ENCODE data around the gene TNNT2.

The TNNT2 gene

GRCh38 chr1:201403359-201403758 lies 25.9 kb upstream of the TNNT2 start:
- Histone ChIP-seq H3K4me3 (replicated peaks; ENCODE audit: low read depth, low read length) (no peak overlapping the region), H3K27me3 (replicated peaks; ENCODE audit: control insufficient read depth, insufficient read depth, low read length) (no peaks in the 10 kb centered on the region), H3K36me3 (ENCODE audit: control insufficient read depth, insufficient read depth, low read length) (no peaks in the 10 kb centered on the region)
- no peak for DNase-seq (ENCODE audit: extremely low read depth, insufficient read length)
- TF ChIP-seq, protein P1, sequence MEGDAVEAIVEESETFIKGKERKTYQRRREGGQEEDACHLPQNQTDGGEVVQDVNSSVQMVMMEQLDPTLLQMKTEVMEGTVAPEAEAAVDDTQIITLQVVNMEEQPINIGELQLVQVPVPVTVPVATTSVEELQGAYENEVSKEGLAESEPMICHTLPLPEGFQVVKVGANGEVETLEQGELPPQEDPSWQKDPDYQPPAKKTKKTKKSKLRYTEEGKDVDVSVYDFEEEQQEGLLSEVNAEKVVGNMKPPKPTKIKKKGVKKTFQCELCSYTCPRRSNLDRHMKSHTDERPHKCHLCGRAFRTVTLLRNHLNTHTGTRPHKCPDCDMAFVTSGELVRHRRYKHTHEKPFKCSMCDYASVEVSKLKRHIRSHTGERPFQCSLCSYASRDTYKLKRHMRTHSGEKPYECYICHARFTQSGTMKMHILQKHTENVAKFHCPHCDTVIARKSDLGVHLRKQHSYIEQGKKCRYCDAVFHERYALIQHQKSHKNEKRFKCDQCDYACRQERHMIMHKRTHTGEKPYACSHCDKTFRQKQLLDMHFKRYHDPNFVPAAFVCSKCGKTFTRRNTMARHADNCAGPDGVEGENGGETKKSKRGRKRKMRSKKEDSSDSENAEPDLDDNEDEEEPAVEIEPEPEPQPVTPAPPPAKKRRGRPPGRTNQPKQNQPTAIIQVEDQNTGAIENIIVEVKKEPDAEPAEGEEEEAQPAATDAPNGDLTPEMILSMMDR (IDR thresholded peaks at IDR 0.05; ENCODE audit: insufficient read depth, low read length, poor library complexity, severe bottlenecking), result no peak

- Histone ChIP-seq H3K27me3 (replicated peaks; ENCODE audit: control insufficient read depth, insufficient read depth, low read length) (no peaks in the 10 kb centered on the region), H3K4me3 (replicated peaks; ENCODE audit: low read depth, low read length) (no peak overlapping the region), H3K36me3 (ENCODE audit: control insufficient read depth, insufficient read depth, low read length) (no peaks in the 10 kb centered on the region)
- TF ChIP-seq, protein P1 (IDR thresholded peaks at IDR 0.05; ENCODE audit: insufficient read depth, low read length, poor library complexity, severe bottlenecking), result no peak
- no peak for DNase-seq (ENCODE audit: extremely low read depth, insufficient read length)
Observed at GRCh38 chr1:201401700-201402099, 24.2 kb upstream of the TNNT2 start.

- no peaks in the 10 kb centered on the region for H3K27me3 ChIP-seq (replicated peaks; ENCODE audit: control insufficient read depth, insufficient read depth, low read length)
- TF ChIP-seq, protein P1 (IDR thresholded peaks at IDR 0.05; ENCODE audit: insufficient read depth, low read length, poor library complexity, severe bottlenecking), result no peak
Observed at GRCh38 chr1:201400852-201401230, 23.4 kb upstream of the TNNT2 start.

DNA sequence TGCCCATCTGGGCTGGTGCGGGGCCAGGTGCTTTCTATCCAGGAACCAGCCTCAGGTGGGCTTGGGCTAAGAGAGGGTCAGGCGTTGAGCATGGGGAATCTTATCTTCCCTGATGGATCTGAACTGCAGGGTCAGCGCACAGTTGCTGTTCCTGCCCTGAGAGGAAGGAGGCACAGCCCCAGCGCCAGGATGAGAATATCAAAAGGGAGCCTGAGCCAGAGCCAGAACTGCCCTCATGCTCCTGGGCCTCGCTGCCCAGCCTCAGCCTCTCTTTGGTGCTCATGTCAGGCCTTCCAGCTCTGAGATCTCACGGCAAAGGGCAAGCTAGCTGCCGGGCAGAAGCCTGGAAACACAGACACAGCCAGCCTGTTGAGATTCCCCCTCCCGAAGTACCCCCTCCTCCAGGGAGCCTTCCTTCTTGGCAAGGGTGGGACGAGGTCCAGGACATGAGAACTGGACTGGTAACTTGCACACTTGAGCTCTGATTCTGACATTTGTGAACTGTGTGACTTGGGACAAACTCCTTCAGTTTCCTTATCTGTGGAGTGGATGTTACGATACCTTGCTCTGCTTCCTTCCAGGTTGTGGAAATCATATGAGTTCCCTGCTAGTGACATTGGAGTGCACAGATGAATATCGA lies 22.9 kb upstream of the TNNT2 start:
- TF ChIP-seq, protein P1 (IDR thresholded peaks at IDR 0.05; ENCODE audit: insufficient read depth, low read length, poor library complexity, severe bottlenecking), result no peak
- no peaks in the 10 kb centered on the region for H3K27me3 ChIP-seq (replicated peaks; ENCODE audit: control insufficient read depth, insufficient read depth, low read length)
- no peaks in the 10 kb centered on the region for H3K36me3 ChIP-seq (ENCODE audit: control insufficient read depth, insufficient read depth, low read length)
- DNase-seq (ENCODE audit: extremely low read depth, insufficient read length), result no peak
- no peak overlapping the region for H3K4me3 ChIP-seq (replicated peaks; ENCODE audit: low read depth, low read length)

More at GRCh38 chr1:201400852-201401230, 23.4 kb upstream of the TNNT2 start:
- DNase-seq (ENCODE audit: extremely low read depth, insufficient read length), result no peak
- H3K4me3 ChIP-seq (replicated peaks; ENCODE audit: low read depth, low read length), result no peak overlapping the region
- H3K36me3 ChIP-seq (ENCODE audit: control insufficient read depth, insufficient read depth, low read length), result no peaks in the 10 kb centered on the region

- TF ChIP-seq, protein P1 (IDR thresholded peaks at IDR 0.05; ENCODE audit: insufficient read depth, low read length, poor library complexity, severe bottlenecking), result no peak
- H3K27me3 ChIP-seq (replicated peaks; ENCODE audit: control insufficient read depth, insufficient read depth, low read length), result no peaks in the 10 kb centered on the region
- no peak for DNase-seq (ENCODE audit: extremely low read depth, insufficient read length)
Observed at GRCh38 chr1:201399352-201400126, 22.1 kb upstream of the TNNT2 start.

More at GRCh38 chr1:201399352-201400126, 22.1 kb upstream of the TNNT2 start:
- Histone ChIP-seq H3K4me3 (replicated peaks; ENCODE audit: low read depth, low read length) (no peak overlapping the region), H3K36me3 (ENCODE audit: control insufficient read depth, insufficient read depth, low read length) (no peaks in the 10 kb centered on the region)

Data from GM06990 (cell line).